HG03521 (cell line): Measurements from ENCODE around the gene RIMKLB.

ENCODE experiments used
- ATAC-seq: cut with Tn5 transposase; IDR thresholded peaks from one replicate; pipeline ENCODE4 v1.9.1; 2021; ENCODE audit warnings: mild to moderate bottlenecking, moderate library complexity; ENCODE audit not compliant: unreplicated experiment

Gene RIMKLB

GRCh38 chr12:8697476-8698131, at the start of gene RIMKLB:
TSS of gene RIMKLB (plus strand) at chr12:8697991. CDS start at chr12:8713867, 15,876 bp downstream.
- ATAC-seq, result peak; percentile 83

- ATAC-seq, result peak; percentile 67
Measured at GRCh38 chr12:8648576-8649205, 49.1 kb upstream of the RIMKLB start.

- ATAC-seq, result no peak
Measured at GRCh38 chr12:8655421-8655820, 42.4 kb upstream of the RIMKLB start.

- ATAC-seq, result no peak
Measured at GRCh38 chr12:8658346-8658745, 39.4 kb upstream of the RIMKLB start.

GRCh38 chr12:8661016-8661415, 36.8 kb upstream of the RIMKLB start:
- no peak for ATAC-seq

- no peak for ATAC-seq
Measured at GRCh38 chr12:8661751-8662150, 36.0 kb upstream of the RIMKLB start.

- ATAC-seq, result no peak
Measured at GRCh38 chr12:8662593-8662992, 35.2 kb upstream of the RIMKLB start, which contains the start of gene MFAP5. TSS of gene MFAP5 (minus strand) at chr12:8662826. CDS start at chr12:8662104, 722 bp downstream.

- ATAC-seq, result no peak
Measured at GRCh38 chr12:8664228-8664913, 33.4 kb upstream of the RIMKLB start.

GRCh38 chr12:8665759-8666158, 32.0 kb upstream of the RIMKLB start:
- ATAC-seq, result no peak

- no peak for ATAC-seq
Measured at GRCh38 chr12:8667270-8667669, 30.5 kb upstream of the RIMKLB start.

GRCh38 chr12:8668441-8668840, 29.4 kb upstream of the RIMKLB start:
- ATAC-seq, result no peak

GRCh38 chr12:8672381-8672780, 25.4 kb upstream of the RIMKLB start:
- no peak for ATAC-seq

- no peak for ATAC-seq
Measured at GRCh38 chr12:8675591-8676036, 22.2 kb upstream of the RIMKLB start.

- ATAC-seq, result no peak
Measured at GRCh38 chr12:8676651-8677050, 21.1 kb upstream of the RIMKLB start.

GRCh38 chr12:8677362-8677761, 20.4 kb upstream of the RIMKLB start:
- ATAC-seq, result no peak

- ATAC-seq, result no peak
Measured at GRCh38 chr12:8678661-8679111, 19.1 kb upstream of the RIMKLB start.

GRCh38 chr12:8680533-8680932, 17.3 kb upstream of the RIMKLB start:
- ATAC-seq, result no peak

GRCh38 chr12:8681129-8681884, 16.5 kb upstream of the RIMKLB start:
- no peak for ATAC-seq

- ATAC-seq, result no peak
Measured at GRCh38 chr12:8685051-8685450, 12.7 kb upstream of the RIMKLB start.

GRCh38 chr12:8687846-8688601, 9.8 kb upstream of the RIMKLB start:
- no peak for ATAC-seq
